HepG2 (cell line): ENCODE measurements around the gene FBXW10B. TPM values are rescaled to one million over a fixed set of nuclear protein-coding genes. Genes with fewer than 3 reads are reported as not detected.
"Not testable (repeated sequence)": the region's sequence is repeated elsewhere in the genome, so short reads cannot be mapped to it uniquely, and the experiment has no call there.

Experiments
- ATAC-seq: fragments of 200-7000 bp; cut with Tn5 transposase; 3 replicates; pipeline ENCODE4 v1.9.1; 2020; ENCODE audit warnings: mild to moderate bottlenecking, moderate library complexity
- BruUV-seq: library from RNA; stranded (reverse); fragments of 400-500 nt; replicated peaks from 2 replicates; lab custom pipeline; 2021; lab: Mats Ljungman, UMichigan
- CTCF ChIA-PET: fragments of 300-600 bp; formaldehyde crosslinking; extraction: SDS; loops from one replicate; lab custom pipeline; 2021; ENCODE audit warnings: low total read pairs, inconsistent platforms, low intra/inter-chr PET ratio; lab: Yijun Ruan, JAX
- POLR2A ChIA-PET: fragments of 350-600 bp; sonication (Branson Sonifier 250); formaldehyde crosslinking; loops from one replicate; lab custom pipeline; 2020; ENCODE audit warnings: antibody characterized with exemption, inconsistent platforms; lab: Yijun Ruan, JAX
- DNase-seq: peaks from one replicate; pipeline ENCODE4 v3.0.0-alpha.2; 2015; ENCODE audit warnings: low spot score
- FAIRE-seq: peaks from 3 replicates; lab custom pipeline; 2011; peaks lifted over from hg19 to GRCh38; lab: Jason Lieb, UNC
- H2AFZ ChIP-seq: one replicate; pipeline ENCODE4 v1.6.1; 2011; ENCODE audit warnings: low read length, inconsistent platforms
- H3K27ac ChIP-seq: fragments of 300-600 bp; 3 replicates; pipeline ENCODE4 v1.8.0; 2011; ENCODE audit warnings: mixed run types, mild to moderate bottlenecking, mixed read lengths, low read length, inconsistent platforms; ENCODE audit not compliant: insufficient read depth; ENCODE audit errors: extremely low read length
- H3K27me3 ChIP-seq, 2 experiments: fragments of 200-600 bp in 1 of 2; 2 replicates in 1 of 2; 3 replicates in 1 of 2; pipeline versions ENCODE4 v1.6.0 to v1.8.0; 2011; ENCODE audit warnings: low read length in 2 of 2, mild to moderate bottlenecking in 2 of 2, moderate library complexity in 2 of 2, inconsistent platforms in 1 of 2; ENCODE audit not compliant: insufficient read depth in 2 of 2, control insufficient read depth in 1 of 2
- H3K36me3 ChIP-seq, 2 experiments: fragments of 200-600 bp in 1 of 2; replicated peaks in 1 of 2; 2 replicates in 1 of 2; 3 replicates in 1 of 2; pipeline versions ENCODE4 v1.5.1 to v1.8.0; 2011; ENCODE audit warnings: low read length in 2 of 2, inconsistent platforms in 1 of 2; ENCODE audit not compliant: insufficient read depth in 2 of 2, control insufficient read depth in 1 of 2
- H3K4me1 ChIP-seq: 2 replicates; pipeline ENCODE4 v1.5.1; 2012; ENCODE audit warnings: low read length, inconsistent platforms; ENCODE audit not compliant: insufficient read depth
- H3K4me2 ChIP-seq: 2 replicates; pipeline ENCODE4 v1.6.0; 2011; ENCODE audit warnings: low read depth, low read length, inconsistent platforms
- H3K4me3 ChIP-seq, 3 experiments: fragments of 200-600 bp in 1 of 3; sonication (generic), shearing (Covaris generic) in 1 of 3; replicated peaks in 1 of 3; 2 replicates each; pipeline ENCODE4 v1.5.1; 2011 to 2016; ENCODE audit warnings: low read length in 3 of 3, inconsistent platforms in 2 of 3, low read depth in 2 of 3, mild to moderate bottlenecking in 2 of 3, control low read depth in 1 of 3, mixed read lengths in 1 of 3; ENCODE audit not compliant: insufficient read depth in 1 of 3
- H3K79me2 ChIP-seq: one replicate; pipeline ENCODE4 v1.6.1; 2011; ENCODE audit warnings: low read length, inconsistent platforms; ENCODE audit not compliant: insufficient read depth
- H3K9ac ChIP-seq: 2 replicates; pipeline ENCODE4 v1.6.0; 2011; ENCODE audit warnings: mild to moderate bottlenecking, low read depth, low read length, inconsistent platforms; ENCODE audit not compliant: insufficient read depth
- H3K9me3 ChIP-seq: 2 replicates; pipeline ENCODE4 v1.5.1; 2012; ENCODE audit warnings: mild to moderate bottlenecking, low read length
- H4K20me1 ChIP-seq: 2 replicates; pipeline ENCODE4 v1.6.0; 2011; ENCODE audit warnings: inconsistent platforms, mild to moderate bottlenecking, low read length, moderate library complexity; ENCODE audit not compliant: insufficient read depth
- NR2F6 ChIP-seq, 2 experiments: IDR thresholded peaks; 2 replicates each; pipeline ENCODE4 v1.6.1; 2016; ENCODE audit warnings: antibody characterized with exemption in 1 of 2, mild to moderate bottlenecking in 1 of 2
- PATZ1 ChIP-seq: sonication (generic); formaldehyde crosslinking; IDR thresholded peaks from 2 replicates; pipeline ENCODE4 v1.4.0; 2020; ENCODE audit warnings: missing genetic modification reagents
- RARA ChIP-seq: IDR thresholded peaks from 2 replicates; pipeline ENCODE4 v1.6.1; 2016; ENCODE audit warnings: missing genetic modification reagents, missing compliant biosample characterization
- WGBS: methylation state at CpG from one replicate; pipeline ENCODE4 v1.1.6; 2017; ENCODE audit warnings: low lambda C conversion rate; 5-methylcytosine and 5-hydroxymethylcytosine counted together
- in situ Hi-C: cut with HindIII; loops from 2 replicates; pipeline ENCODE4 v1.10.0; 2017; ENCODE audit warnings: low pct_unique_long_range_greater_than_20kb; ENCODE audit not compliant: extremely low pct_ligation_motif_present
- intact Hi-C: fragments of 100-400 bp; cut with micrococcal nuclease; formaldehyde crosslinking; loops from one replicate; pipeline ENCODE4 v1.10.0; 2022; ENCODE audit not compliant: unreplicated experiment
- polyA plus RNA-seq, 8 experiments: library from polyadenylated mRNA; depleted of rRNA in 3 of 8; stranded (reverse) in 7 of 8; unstranded in 1 of 8; fragments of >200 nt; fragmentation: Illumina TruSeq in 4 of 8; extraction: Trizol in 4 of 8; gene quantifications; 2 replicates each; pipeline versions ENCODE4 v1.2.1 to v1.2.3, GENCODE V29; 2011 to 2016; ENCODE audit warnings: low read depth in 4 of 8, missing spikeins in 1 of 8, mixed read lengths in 1 of 8; ENCODE audit not compliant: insufficient read depth in 1 of 8
- total RNA-seq, 5 experiments: library from RNA; depleted of rRNA; stranded (reverse); fragments of >200 nt; fragmentation: Illumina TruSeq; extraction: Trizol; gene quantifications; 2 replicates each; pipeline ENCODE4 v1.2.3, GENCODE V29; 2016; ENCODE audit warnings: low read depth in 1 of 5

The FBXW10B gene
- total and polyA plus RNA-seq, 2 of the 13 experiments (the other 11 are each of a cell fraction or from before 2014, with no cell fraction given), result 0.13 to 0.15 TPM

- DNase-seq; in situ Hi-C loops; H3K27ac ChIP-seq; H3K9ac ChIP-seq; H2AFZ ChIP-seq; intact Hi-C loops; H3K27me3 ChIP-seq; BruUV-seq; CTCF ChIA-PET; H3K4me3 ChIP-seq; H4K20me1 ChIP-seq; H3K79me2 ChIP-seq; TF ChIP-seq NR2F6 (CRISPR knock-in tag; IDR thresholded peaks at IDR 0.05): not testable (repeated sequence)
- WGBS, result 45% methylated on average over 9 of the region's 10 CpGs
- 0 out of 2 replicates have a peak overlapping the region, but pooled peaks have one; percentile 18 for H3K4me2 ChIP-seq
- ATAC-seq (peak; percentile 74), FAIRE-seq (peak; percentile 67)
- peaks cover 25% of the 10 kb centered on the region for H3K4me1 ChIP-seq
- peak; percentile 59 for TF ChIP-seq NR2F6 (IDR thresholded peaks at IDR 0.05)
- TF ChIP-seq PATZ1, result peak; percentile 37
- 0 out of 2 replicates have a peak, but pooled peaks have one; percentile 18 for TF ChIP-seq RARA (CRISPR knock-in tag)
- TF ChIP-seq, all 625 proteins: peak for 3; not testable (repeated sequence) for 622
- H3K36me3 ChIP-seq, POLR2A ChIA-PET, H3K9me3 ChIP-seq: not testable (repeated sequence)
Measured at GRCh38 chr17:15645099-15645941, 25.8 kb upstream of the FBXW10B start.

GRCh38 chr17:15642505-15643251 lies 23.2 kb upstream of the FBXW10B start:
- H4K20me1 ChIP-seq, H3K36me3 ChIP-seq, ATAC-seq, CTCF ChIA-PET, H2AFZ ChIP-seq, H3K9me3 ChIP-seq, DNase-seq, POLR2A ChIA-PET, H3K79me2 ChIP-seq, FAIRE-seq, H3K4me3 ChIP-seq, H3K27me3 ChIP-seq, BruUV-seq, H3K4me2 ChIP-seq, H3K9ac ChIP-seq, in situ Hi-C loops, H3K27ac ChIP-seq, intact Hi-C loops: not testable (repeated sequence)
- WGBS, result 94% methylated on average over 3 of the region's 12 CpGs
- H3K4me1 ChIP-seq, result peaks cover 17% of the 10 kb centered on the region

- BruUV-seq, H3K9ac ChIP-seq, H3K4me3 ChIP-seq, H4K20me1 ChIP-seq, POLR2A ChIA-PET, ATAC-seq, in situ Hi-C loops, H3K9me3 ChIP-seq, H3K27ac ChIP-seq, FAIRE-seq, H3K4me2 ChIP-seq, H2AFZ ChIP-seq, DNase-seq, intact Hi-C loops, H3K27me3 ChIP-seq, H3K36me3 ChIP-seq, H3K79me2 ChIP-seq, CTCF ChIA-PET: not testable (repeated sequence)
- WGBS, result 85% methylated on average over 2 of the region's 4 CpGs
- H3K4me1 ChIP-seq, result peaks cover 17% of the 10 kb centered on the region
Measured at GRCh38 chr17:15642014-15642413, 22.5 kb upstream of the FBXW10B start.
